CD1c-positive myeloid dendritic cell (primary cell): Measurements from ENCODE around the gene PAK6.

Experiments used
- DNase-seq: peaks from one replicate; pipeline ENCODE4 v3.0.0-alpha.2; 2016; ENCODE audit errors: extremely low spot score

Gene PAK6

GRCh38 chr15:40292246-40292645 is 53.4 kb downstream of the PAK6 start:
- no peak for DNase-seq

DNA sequence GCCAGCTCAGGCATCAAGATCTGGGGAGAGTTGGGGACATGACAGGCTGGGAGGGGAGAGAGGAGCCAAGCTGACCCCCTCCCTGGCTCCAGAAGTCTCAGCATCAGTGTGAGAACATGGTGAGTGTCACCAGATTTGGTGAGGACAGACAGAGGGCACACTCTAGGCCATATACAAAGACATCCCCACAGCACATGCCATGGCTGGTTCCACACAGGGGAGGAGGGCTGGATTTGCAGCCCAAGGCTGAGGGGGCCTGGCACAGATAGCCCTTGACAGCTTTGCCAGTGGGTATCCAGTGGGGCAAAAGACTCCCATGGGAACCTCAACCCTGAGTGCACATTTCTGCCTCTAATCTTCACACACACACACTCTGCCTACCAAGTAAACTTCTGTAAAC is 54.1 kb downstream of the PAK6 start:
- no peak for DNase-seq

DNA sequence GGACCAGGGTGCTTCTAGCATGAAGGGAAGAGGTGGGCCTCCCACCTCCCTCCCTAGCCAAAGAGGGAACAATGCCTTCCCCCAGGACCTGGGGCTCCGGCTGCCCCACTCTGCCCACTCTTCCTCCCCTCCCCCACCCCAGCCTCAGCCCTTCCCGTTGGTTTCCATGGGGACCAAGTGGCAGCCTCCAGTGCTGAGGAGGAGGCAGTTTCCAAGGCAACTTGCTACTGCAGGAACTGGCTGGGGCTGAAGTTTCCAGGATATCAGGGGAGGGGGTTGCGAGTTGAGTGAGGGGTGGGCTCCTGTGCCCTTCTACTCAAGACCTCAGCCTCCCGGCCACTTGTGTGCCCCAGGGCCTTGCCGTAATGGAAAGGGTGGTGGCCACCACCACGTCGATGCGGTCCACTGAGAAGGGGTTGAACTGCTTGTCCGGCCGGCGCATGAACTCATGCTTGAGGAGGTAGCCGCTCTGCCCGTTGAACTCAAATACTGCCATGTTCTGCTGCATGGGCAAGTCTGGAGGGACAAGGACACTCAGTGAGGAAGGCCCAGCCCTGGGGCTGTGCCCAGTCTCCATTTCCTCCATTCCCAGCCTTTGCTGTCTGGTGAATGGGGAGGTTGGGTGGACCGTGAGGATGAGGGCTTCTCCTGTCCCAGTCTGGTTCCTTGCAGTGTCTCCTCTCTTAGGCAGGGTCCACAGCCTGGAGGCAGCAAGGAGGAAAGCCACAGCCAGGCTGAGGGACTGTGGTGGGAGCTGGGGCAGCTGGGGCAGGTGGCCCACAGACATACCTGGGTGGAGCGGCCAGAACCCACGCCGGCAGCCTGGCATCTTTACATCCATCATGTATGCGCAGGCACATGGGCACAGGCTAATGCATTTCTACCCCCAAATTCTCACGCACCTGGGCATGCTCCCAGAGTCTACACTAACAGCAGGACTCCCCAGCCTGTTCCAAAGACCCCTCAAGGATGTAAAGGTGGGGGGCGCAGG is 55.3 kb downstream of the PAK6 start:
- DNase-seq: no peak

- no peak for DNase-seq
Measured at GRCh38 chr15:40295297-40295696, 56.4 kb downstream of the PAK6 start.

DNA sequence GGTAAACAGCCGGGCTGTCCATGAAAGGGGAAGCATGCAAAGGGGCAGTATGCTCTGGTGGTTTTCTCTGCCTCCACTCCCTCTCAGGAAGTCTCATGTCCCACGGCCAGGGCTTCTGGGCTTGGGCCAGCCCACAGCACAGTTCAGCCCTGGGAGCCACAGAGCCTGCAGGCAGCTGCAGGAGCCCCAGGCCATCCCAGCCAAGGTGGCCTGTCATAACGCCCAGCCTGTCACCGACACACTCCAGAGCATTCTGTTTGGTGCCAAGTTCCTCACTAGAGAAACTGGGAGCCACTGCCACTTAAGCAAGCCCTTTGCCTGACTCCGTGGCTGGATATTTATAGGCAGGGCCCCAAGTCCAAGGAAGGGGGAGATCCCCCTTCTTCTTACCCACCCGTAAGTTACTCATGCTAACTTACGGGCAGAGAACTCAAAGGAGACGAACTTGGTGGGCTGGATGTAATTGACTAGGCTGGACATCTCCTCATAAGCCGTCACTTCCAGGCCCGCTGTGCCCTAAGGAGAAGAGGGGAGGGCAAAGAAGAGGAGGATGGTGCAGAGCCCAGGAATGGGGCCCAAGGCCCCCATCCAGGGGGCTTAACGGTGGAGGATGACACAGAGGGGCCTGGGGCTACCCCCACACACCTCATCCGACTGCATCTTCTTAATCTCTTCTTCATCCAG is 57.2 kb downstream of the PAK6 start:
- no peak for DNase-seq

DNA sequence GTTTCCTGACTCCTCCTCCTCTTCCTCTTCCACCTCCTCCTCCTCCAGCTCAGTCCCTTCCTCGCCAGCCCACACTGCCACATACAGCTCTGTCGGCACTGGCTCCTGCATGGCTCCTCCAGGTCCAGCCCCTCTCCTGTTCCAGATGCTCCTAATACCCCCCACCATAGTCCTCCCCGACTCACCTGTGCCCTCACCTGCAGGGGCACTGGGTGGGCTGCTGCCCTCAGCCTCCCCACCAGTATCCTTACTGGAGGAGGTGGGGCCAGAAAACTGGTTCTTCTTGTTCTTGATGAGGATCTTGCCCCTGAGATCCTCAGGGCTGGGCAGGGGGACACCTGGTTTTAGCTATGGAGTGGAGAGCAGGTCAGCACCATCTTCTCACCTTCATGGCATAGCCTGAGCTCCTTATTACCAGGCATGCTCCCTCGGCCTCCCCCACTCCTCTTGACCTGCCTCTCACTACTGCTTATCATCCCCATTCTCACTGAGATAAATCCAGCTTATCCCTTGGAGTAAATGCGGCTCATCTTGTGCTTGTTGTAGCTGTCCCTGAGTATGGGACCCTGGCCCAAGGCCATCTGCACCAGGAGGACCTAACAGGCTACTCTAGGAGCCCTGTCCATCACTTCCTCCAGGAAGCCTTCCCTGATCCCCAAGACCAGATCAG is 57.8 kb downstream of the PAK6 start:
- DNase-seq: no peak

- DNase-seq: no peak
Measured at GRCh38 chr15:40297356-40297755, 58.5 kb downstream of the PAK6 start.

GRCh38 chr15:40298216-40298935 is 59.5 kb downstream of the PAK6 start:
- DNase-seq: no peak

DNA sequence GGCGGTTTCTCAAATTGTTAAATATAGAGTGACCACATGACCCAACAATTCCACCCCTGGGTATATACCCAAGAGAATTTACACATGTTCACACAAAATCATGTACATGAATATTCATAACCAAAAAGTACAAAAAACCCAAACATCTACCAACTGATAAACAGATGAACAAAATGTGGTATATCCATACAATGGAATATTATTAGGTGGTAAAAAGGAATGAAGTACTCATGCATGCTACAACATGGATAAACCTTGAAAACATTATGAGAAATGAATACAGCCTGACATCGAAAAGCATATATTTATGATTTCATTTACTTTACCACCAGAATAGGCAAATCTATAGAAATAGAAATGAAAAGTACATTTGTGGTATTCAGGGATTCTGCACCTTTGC is 61.5 kb downstream of the PAK6 start:
- DNase-seq: no peak

DNA sequence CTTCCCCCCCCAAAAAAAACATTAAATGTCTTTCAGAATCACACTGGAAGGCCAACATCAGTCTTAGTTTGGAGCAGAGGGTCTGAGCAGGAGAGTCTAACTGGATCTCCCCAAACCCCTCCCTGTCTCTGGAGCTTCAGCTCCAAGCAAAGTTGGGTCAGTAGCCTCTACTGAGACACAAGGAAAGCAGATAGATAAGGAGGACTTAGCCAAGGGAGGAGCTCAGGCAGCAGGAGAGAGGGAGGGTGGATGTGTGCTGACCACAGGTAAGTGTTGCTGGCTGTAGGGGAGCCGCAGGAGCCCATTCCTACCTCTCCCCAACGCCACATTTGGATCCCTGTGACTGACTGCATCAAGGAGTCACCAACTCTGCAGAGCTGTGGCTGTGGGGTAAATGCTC is 61.9 kb downstream of the PAK6 start:
- no peak for DNase-seq

- DNase-seq: no peak
Measured at GRCh38 chr15:40301467-40302179, 62.8 kb downstream of the PAK6 start.

DNA sequence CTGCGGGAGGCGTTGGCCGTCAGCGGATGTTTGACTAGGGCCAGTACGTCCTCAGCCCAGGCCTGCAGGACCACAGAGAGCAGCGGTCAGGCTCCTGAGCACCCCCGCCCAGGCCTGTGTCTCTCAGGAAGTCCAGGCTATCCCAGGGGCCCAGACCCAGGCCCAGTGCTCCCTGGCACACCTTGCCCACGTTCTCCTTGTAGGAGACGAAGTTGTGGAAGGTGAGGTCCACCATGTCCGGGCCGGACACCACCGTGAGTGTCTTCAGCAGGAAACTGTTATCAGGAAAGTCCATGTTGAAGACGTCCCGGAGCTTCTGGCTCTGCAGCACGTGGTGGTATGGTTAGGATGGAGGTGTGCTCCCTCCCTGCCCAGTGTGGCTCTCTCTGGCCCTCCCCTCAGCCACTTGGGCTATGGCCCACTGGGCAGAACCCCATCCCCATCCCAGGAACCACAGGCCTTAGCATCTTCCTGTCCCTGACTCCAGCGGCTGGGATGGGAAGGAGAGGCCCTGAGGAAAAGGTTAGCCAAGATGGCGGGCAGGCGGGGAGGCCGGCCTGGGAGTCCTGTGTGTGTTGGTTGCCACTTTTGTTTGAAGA is 63.5 kb downstream of the PAK6 start:
- DNase-seq: no peak

GRCh38 chr15:40302981-40303380 is 64.1 kb downstream of the PAK6 start:
- no peak for DNase-seq

GRCh38 chr15:40303576-40303975 is 64.7 kb downstream of the PAK6 start:
- DNase-seq: no peak

- DNase-seq: no peak
Measured at GRCh38 chr15:40305281-40305680, 66.4 kb downstream of the PAK6 start.

- peak; percentile 83 for DNase-seq
Measured at GRCh38 chr15:40306371-40306770, 67.5 kb downstream of the PAK6 start.

GRCh38 chr15:40306908-40307307 is 68.0 kb downstream of the PAK6 start:
- DNase-seq: no peak

GRCh38 chr15:40307421-40308211 is 68.8 kb downstream of the PAK6 start, which contains the start of gene PLCB2:
Gene PLCB2 (minus strand): TSS chr15:40307935. CDS start chr15:40307672, 263 bp downstream.
- DNase-seq: peak; percentile 80

DNA sequence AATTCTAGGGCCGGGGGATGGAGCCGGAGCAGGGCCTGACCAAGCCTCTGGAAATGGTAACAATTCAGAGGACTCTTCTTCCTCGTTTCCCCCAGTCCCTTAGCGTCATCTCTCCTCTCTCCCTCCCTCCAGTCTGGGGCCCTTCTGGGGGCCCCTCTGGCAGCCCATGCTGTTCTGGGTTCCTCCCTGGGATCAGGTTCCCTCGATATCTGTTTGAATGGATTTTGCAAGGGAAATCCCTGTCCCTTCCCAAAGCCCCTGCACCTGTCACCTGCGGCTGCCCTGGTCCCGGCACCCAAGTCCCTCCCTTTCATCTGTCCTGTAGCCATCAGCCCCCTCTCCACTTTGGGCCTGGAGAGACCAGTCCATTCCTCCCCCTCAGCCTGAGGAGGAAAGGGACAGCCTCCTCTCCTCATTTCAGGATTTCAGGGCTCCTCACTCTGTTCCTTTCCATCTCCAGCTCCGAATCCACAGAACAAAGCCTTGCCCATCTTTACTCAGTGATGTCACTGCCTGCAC is 70.5 kb downstream of the PAK6 start:
- DNase-seq: no peak
